Measurements from ENCODE around the gene PAX4.

PAX4 gene

GRCh38 chr7:127618042-127618441 lies at the start of gene PAX4:
Gene PAX4 (minus strand): TSS chr7:127618142. CDS start chr7:127615928, 2,214 bp downstream.
- no peak for DNase-seq

- DNase-seq = no peak
Measured at GRCh38 chr7:127667017-127667670, 49.2 kb upstream of the PAX4 start.

- DNase-seq = no peak
Measured at GRCh38 chr7:127666602-127667001, 48.7 kb upstream of the PAX4 start.

GRCh38 chr7:127665922-127666321 lies 48.0 kb upstream of the PAX4 start:
- DNase-seq = no peak

- peak; percentile 18 for DNase-seq
Measured at GRCh38 chr7:127658970-127659630, 41.2 kb upstream of the PAX4 start.

GRCh38 chr7:127657500-127657899 lies 39.6 kb upstream of the PAX4 start:
- DNase-seq = no peak

- DNase-seq = peak; percentile 21
Measured at GRCh38 chr7:127655720-127656119, 37.8 kb upstream of the PAX4 start.

- DNase-seq = peak; percentile 51
Measured at GRCh38 chr7:127654404-127655394, 36.8 kb upstream of the PAX4 start.

GRCh38 chr7:127653396-127653795 lies 35.5 kb upstream of the PAX4 start:
- no peak for DNase-seq

GRCh38 chr7:127652333-127653248 lies 34.6 kb upstream of the PAX4 start:
- DNase-seq = peak; percentile 55

- DNase-seq = peak; percentile 97
Measured at GRCh38 chr7:127651556-127652332, 33.8 kb upstream of the PAX4 start, which contains the start of gene SND1. Gene SND1 (plus strand): TSS chr7:127652194. CDS start chr7:127652374, 180 bp downstream.

- DNase-seq = no peak
Measured at GRCh38 chr7:127650847-127651555, 33.1 kb upstream of the PAX4 start.

GRCh38 chr7:127648986-127649385 lies 31.0 kb upstream of the PAX4 start:
- peak; percentile 3 for DNase-seq

- DNase-seq = no peak
Measured at GRCh38 chr7:127647636-127648035, 29.7 kb upstream of the PAX4 start.

GRCh38 chr7:127644484-127644883 lies 26.5 kb upstream of the PAX4 start:
- no peak for DNase-seq

GRCh38 chr7:127638197-127638596 lies 20.3 kb upstream of the PAX4 start:
- no peak for DNase-seq

GRCh38 chr7:127635659-127636285 lies 17.8 kb upstream of the PAX4 start:
- no peak for DNase-seq

- no peak for DNase-seq
Measured at GRCh38 chr7:127632276-127632910, 14.5 kb upstream of the PAX4 start.

GRCh38 chr7:127629268-127629854 lies 11.4 kb upstream of the PAX4 start:
- peak; percentile 5 for DNase-seq

All from OCI-M1 (cell line).